PC-9 (cell line): ENCODE results near the gene MAP3K20. TPM values are rescaled to one million over a fixed set of nuclear protein-coding genes. Genes with fewer than 3 reads are reported as not detected.
A peak's percentile ranks its signal among the peaks of the same experiment; 100 is the strongest.

ENCODE experiments used
- BruUV-seq: library from RNA; stranded (reverse); fragments of 400-500 nt; replicated peaks from 2 replicates; lab custom pipeline; 2021; lab: Mats Ljungman, UMichigan
- CTCF ChIA-PET: fragments of 300-600 bp; sonication (Branson Sonifier 250); formaldehyde crosslinking; loops from one replicate; lab custom pipeline; 2022; ENCODE audit warnings: antibody characterized with exemption; lab: Charles Lee
- POLR2A ChIA-PET: fragments of 300-600 bp; sonication (Branson Sonifier 250); formaldehyde crosslinking; loops from one replicate; lab custom pipeline; 2022; ENCODE audit warnings: antibody characterized with exemption; ENCODE audit not compliant: unreplicated experiment; lab: Charles Lee
- DNase-seq, 2 experiments: peaks; one replicate each; pipeline versions ENCODE4 v3.0.0 to v3.0.0-alpha.2; 2015 to 2022; ENCODE audit warnings: mixed read lengths in 1 of 2
- H2AFZ ChIP-seq: fragments of 200-600 bp; sonication (generic); 2 replicates; pipeline ENCODE4 v1.8.1; 2017; ENCODE audit warnings: antibody characterized with exemption
- H3F3A ChIP-seq: fragments of 200-600 bp; sonication (generic); 2 replicates; pipeline ENCODE4 v1.8.1; 2017; ENCODE audit warnings: antibody characterized with exemption, mild to moderate bottlenecking, low read depth; ENCODE audit not compliant: insufficient read depth
- H3K27ac ChIP-seq: fragments of 200-600 bp; sonication (generic); 2 replicates; pipeline ENCODE4 v1.6.1; 2016; ENCODE audit warnings: mixed run types
- H3K27me3 ChIP-seq: fragments of 200-600 bp; sonication (generic); 2 replicates; pipeline ENCODE4 v1.6.1; 2016; ENCODE audit warnings: low read depth, mixed run types; ENCODE audit not compliant: insufficient read depth
- H3K36me3 ChIP-seq: fragments of 200-600 bp; sonication (generic); 2 replicates; pipeline ENCODE4 v1.6.1; 2016; ENCODE audit warnings: low read depth, mixed run types
- H3K4me1 ChIP-seq: fragments of 200-600 bp; sonication (generic); replicated peaks from 2 replicates; pipeline ENCODE4 v1.6.1; 2016; ENCODE audit warnings: mixed run types; ENCODE audit not compliant: insufficient read depth
- H3K4me2 ChIP-seq: fragments of 200-600 bp; sonication (generic); 2 replicates; pipeline ENCODE4 v1.6.1; 2017; ENCODE audit warnings: mixed run types
- H3K4me3 ChIP-seq: fragments of 200-600 bp; sonication (generic); 2 replicates; pipeline ENCODE4 v1.6.1; 2016; ENCODE audit warnings: mixed run types
- H3K79me2 ChIP-seq: fragments of 200-600 bp; sonication (generic); 2 replicates; pipeline ENCODE4 v1.6.1; 2017; ENCODE audit warnings: low read depth, mixed run types
- H3K9me2 ChIP-seq: fragments of 200-600 bp; sonication (generic); 2 replicates; pipeline ENCODE4 v1.8.1; 2017; ENCODE audit warnings: mild to moderate bottlenecking; ENCODE audit not compliant: insufficient read depth
- H3K9me3 ChIP-seq: fragments of 200-600 bp; sonication (generic); 2 replicates; pipeline ENCODE4 v1.8.1; 2016; ENCODE audit warnings: low read depth; ENCODE audit not compliant: insufficient read depth
- H4K20me1 ChIP-seq: fragments of 200-600 bp; sonication (generic); 2 replicates; pipeline ENCODE4 v1.8.1; 2017; ENCODE audit not compliant: insufficient read depth
- CTCF ChIP-seq: fragments of 200-600 bp; sonication (generic); conservative IDR thresholded peaks from 2 replicates; pipeline ENCODE4 v1.6.1; 2017; ENCODE audit warnings: mixed run types, antibody characterized with exemption, mild to moderate bottlenecking, moderate library complexity
- EZH2 ChIP-seq: fragments of 200-600 bp; sonication (generic); IDR thresholded peaks from 2 replicates; pipeline ENCODE4 v1.8.0; 2017; ENCODE audit warnings: antibody characterized with exemption, low read depth
- intact Hi-C: fragments of 100-400 bp; cut with micrococcal nuclease; formaldehyde crosslinking; loops from one replicate; pipeline ENCODE4 v1.10.0; 2022; ENCODE audit not compliant: unreplicated experiment
- total RNA-seq: library from RNA; stranded (reverse); gene quantifications from 2 replicates; pipeline ENCODE4 v1.2.3, GENCODE V29; 2021

The MAP3K20 gene
- total RNA-seq, 1 experiment from 2014 or later = 58.5 TPM

- H4K20me1 ChIP-seq = no peaks in the 10 kb centered on the region
- H3K36me3 ChIP-seq = no peaks in the 10 kb centered on the region
- H3K4me2 ChIP-seq = peak overlapping the region; percentile 92
- TF ChIP-seq CTCF (no peak), EZH2 (no peak)
- H3K79me2 ChIP-seq = peaks cover 88% of the 10 kb centered on the region
- H3K27me3 ChIP-seq = no peaks in the 10 kb centered on the region
- peaks cover 44% of the 10 kb centered on the region for H3K4me1 ChIP-seq
- peak overlapping the region; percentile 61 for H3K27ac ChIP-seq
- no peak overlapping the region for H3K4me3 ChIP-seq
- ChIA-PET CTCF (interaction anchor here (0.6 to 1.2 kb wide), 2 partner anchors 19 to 35 kb away, joined by 4 to 15 read pairs; no protein-coding TSS in a partner anchor), POLR2A (interaction anchor here (0.6 kb wide), 1 partner anchor 28 kb away, joined by 3 read pairs; no protein-coding TSS in a partner anchor)
- intact Hi-C loops = loop anchor here (5.0 to 10.0 kb wide), 2 partner anchors 105 to 112 kb away; no protein-coding TSS in a partner anchor
- no TSS peak for BruUV-seq
- H3K9me3 ChIP-seq = no peaks in the 10 kb centered on the region
- no peak overlapping the region for H2AFZ ChIP-seq
- H3K9me2 ChIP-seq = no peaks in the 10 kb centered on the region; the same call in 1 of the 2 replicates
- DNase-seq = peak in 1 of 2 experiments; percentile 99
- peaks cover 16% of the 10 kb centered on the region for H3F3A ChIP-seq
These were observed 4.6 kb downstream of the MAP3K20 start for GRCh38 chr2:173079973-173080860.

- H3F3A ChIP-seq = no peaks in the 10 kb centered on the region; the same call in 1 of the 2 replicates
- H3K36me3 ChIP-seq = 0 out of 2 replicates have a peak, but pooled peaks cover 14% of the 10 kb centered on the region
- H4K20me1 ChIP-seq = no peaks in the 10 kb centered on the region
- H3K4me1 ChIP-seq = no peaks in the 10 kb centered on the region
- no peaks in the 10 kb centered on the region; the same call in 1 of the 2 replicates for H3K9me2 ChIP-seq
- intact Hi-C loops = no loop called here
- H3K9me3 ChIP-seq = no peaks in the 10 kb centered on the region
- POLR2A ChIA-PET = no interaction called here
- TF ChIP-seq CTCF = no peak
- TF ChIP-seq EZH2 = no peak
- CTCF ChIA-PET = no interaction called here
- no peak overlapping the region for H3K4me2 ChIP-seq
- no TSS peak for BruUV-seq
- H3K4me3 ChIP-seq = no peak overlapping the region
- no peak for DNase-seq
- H3K79me2 ChIP-seq = peaks cover 98% of the 10 kb centered on the region
- H3K27me3 ChIP-seq = no peaks in the 10 kb centered on the region
- H2AFZ ChIP-seq = no peak overlapping the region
- no peak overlapping the region for H3K27ac ChIP-seq
These were observed 11.0 kb downstream of the MAP3K20 start for GRCh38 chr2:173086518-173087213.

- no peak for TF ChIP-seq EZH2
- TF ChIP-seq CTCF = no peak
- H2AFZ ChIP-seq = no peak overlapping the region
- no peak overlapping the region for H3K4me3 ChIP-seq
- no peaks in the 10 kb centered on the region for H3K9me3 ChIP-seq
- no peaks in the 10 kb centered on the region for H3K27me3 ChIP-seq
- CTCF ChIA-PET = no interaction called here
- DNase-seq = no peak
- no peaks in the 10 kb centered on the region for H4K20me1 ChIP-seq
- no peaks in the 10 kb centered on the region for H3K4me1 ChIP-seq
- intact Hi-C loops = no loop called here
- no TSS peak for BruUV-seq
- H3K36me3 ChIP-seq = 0 out of 2 replicates have a peak, but pooled peaks cover 18% of the 10 kb centered on the region
- H3K79me2 ChIP-seq = peaks cover 93% of the 10 kb centered on the region
- H3F3A ChIP-seq = no peaks in the 10 kb centered on the region; the same call in 1 of the 2 replicates
- no peak overlapping the region for H3K27ac ChIP-seq
- POLR2A ChIA-PET = no interaction called here
- H3K4me2 ChIP-seq = no peak overlapping the region
- H3K9me2 ChIP-seq = no peaks in the 10 kb centered on the region; the same call in 1 of the 2 replicates
These were observed 11.6 kb downstream of the MAP3K20 start for GRCh38 chr2:173087214-173087581.
